HG02884 (cell line): ENCODE data around the gene EEF2K.

Experiments used
- ATAC-seq: cut with Tn5 transposase; IDR thresholded peaks from one replicate; pipeline ENCODE4 v1.9.1; 2021; ENCODE audit warnings: mild to moderate bottlenecking, moderate library complexity; ENCODE audit not compliant: unreplicated experiment

The EEF2K gene

GRCh38 chr16:22314661-22315626, 108.9 kb downstream of the EEF2K start:
- ATAC-seq: no peak

- no peak for ATAC-seq
Observed at GRCh38 chr16:22315979-22316378, 109.9 kb downstream of the EEF2K start.

GRCh38 chr16:22316411-22316811, 110.3 kb downstream of the EEF2K start:
- no peak for ATAC-seq

GRCh38 chr16:22317001-22317530, 111.0 kb downstream of the EEF2K start:
- no peak for ATAC-seq

- ATAC-seq: no peak
Observed at GRCh38 chr16:22317625-22318024, 111.5 kb downstream of the EEF2K start.

- ATAC-seq: no peak
Observed at GRCh38 chr16:22318690-22319358, 112.7 kb downstream of the EEF2K start.

GRCh38 chr16:22320572-22321339, 114.7 kb downstream of the EEF2K start:
- no peak for ATAC-seq

GRCh38 chr16:22321340-22322001, 115.4 kb downstream of the EEF2K start:
- no peak for ATAC-seq

- ATAC-seq: no peak
Observed at GRCh38 chr16:22322021-22322471, 116.0 kb downstream of the EEF2K start.

GRCh38 chr16:22322741-22323140, 116.7 kb downstream of the EEF2K start:
- ATAC-seq: no peak

GRCh38 chr16:22323173-22323958, 117.3 kb downstream of the EEF2K start:
- ATAC-seq: no peak

- ATAC-seq: no peak
Observed at GRCh38 chr16:22323959-22324786, 118.1 kb downstream of the EEF2K start.

- no peak for ATAC-seq
Observed at GRCh38 chr16:22324787-22325597, 118.9 kb downstream of the EEF2K start.

- ATAC-seq: no peak
Observed at GRCh38 chr16:22325598-22326368, 119.7 kb downstream of the EEF2K start.

GRCh38 chr16:22326369-22326652, 120.2 kb downstream of the EEF2K start:
- ATAC-seq: no peak

- no peak for ATAC-seq
Observed at GRCh38 chr16:22326771-22327445, 120.8 kb downstream of the EEF2K start.

GRCh38 chr16:22327446-22327775, 121.3 kb downstream of the EEF2K start:
- no peak for ATAC-seq
